ENCODE data around the gene JUND.

DNA sequence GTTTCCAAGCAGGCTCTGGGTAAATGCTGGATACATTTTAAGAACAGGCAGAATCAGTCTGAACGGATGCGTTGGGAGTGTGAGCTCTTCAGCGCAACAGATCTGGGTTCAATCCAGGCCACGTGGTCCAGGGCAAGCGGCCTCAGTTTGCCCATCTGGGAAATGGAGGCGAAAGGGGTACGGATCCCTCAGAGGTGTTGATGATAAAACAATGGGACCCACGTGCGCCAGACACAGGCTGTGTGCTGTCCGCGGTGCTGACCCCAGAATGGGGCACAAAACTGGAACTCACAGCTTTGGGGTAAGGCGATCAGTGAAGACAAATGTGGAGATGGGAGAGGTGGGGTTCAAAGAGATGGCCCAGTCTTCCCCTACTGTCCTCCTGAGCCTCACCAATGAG is 42.1 kb downstream of the JUND start:
- TF ChIP-seq, protein P1, sequence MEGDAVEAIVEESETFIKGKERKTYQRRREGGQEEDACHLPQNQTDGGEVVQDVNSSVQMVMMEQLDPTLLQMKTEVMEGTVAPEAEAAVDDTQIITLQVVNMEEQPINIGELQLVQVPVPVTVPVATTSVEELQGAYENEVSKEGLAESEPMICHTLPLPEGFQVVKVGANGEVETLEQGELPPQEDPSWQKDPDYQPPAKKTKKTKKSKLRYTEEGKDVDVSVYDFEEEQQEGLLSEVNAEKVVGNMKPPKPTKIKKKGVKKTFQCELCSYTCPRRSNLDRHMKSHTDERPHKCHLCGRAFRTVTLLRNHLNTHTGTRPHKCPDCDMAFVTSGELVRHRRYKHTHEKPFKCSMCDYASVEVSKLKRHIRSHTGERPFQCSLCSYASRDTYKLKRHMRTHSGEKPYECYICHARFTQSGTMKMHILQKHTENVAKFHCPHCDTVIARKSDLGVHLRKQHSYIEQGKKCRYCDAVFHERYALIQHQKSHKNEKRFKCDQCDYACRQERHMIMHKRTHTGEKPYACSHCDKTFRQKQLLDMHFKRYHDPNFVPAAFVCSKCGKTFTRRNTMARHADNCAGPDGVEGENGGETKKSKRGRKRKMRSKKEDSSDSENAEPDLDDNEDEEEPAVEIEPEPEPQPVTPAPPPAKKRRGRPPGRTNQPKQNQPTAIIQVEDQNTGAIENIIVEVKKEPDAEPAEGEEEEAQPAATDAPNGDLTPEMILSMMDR (IDR thresholded peaks at IDR 0.05): no peak
- TF ChIP-seq POLR2AphosphoS5 (IDR thresholded peaks at IDR 0.05): no peak
- TF ChIP-seq EP300 (IDR thresholded peaks at IDR 0.05): no peak
